Suprapubic skin (tissue), 2 donors: Measurements from ENCODE around the gene INTS6.

Source experiments
- EP300 ChIP-seq: sonication (generic); formaldehyde crosslinking; IDR thresholded peaks from one replicate; pipeline ENCODE4 v1.6.1; 2017; ENCODE audit warnings: antibody characterized with exemption
- POLR2A ChIP-seq, 2 donors: fragments of 450-650 bp; IDR thresholded peaks; one replicate each; pipeline ENCODE4 v1.6.1; 2017; ENCODE audit warnings: antibody characterized with exemption in 2 of 2, mild to moderate bottlenecking in 2 of 2, moderate library complexity in 2 of 2

DNA sequence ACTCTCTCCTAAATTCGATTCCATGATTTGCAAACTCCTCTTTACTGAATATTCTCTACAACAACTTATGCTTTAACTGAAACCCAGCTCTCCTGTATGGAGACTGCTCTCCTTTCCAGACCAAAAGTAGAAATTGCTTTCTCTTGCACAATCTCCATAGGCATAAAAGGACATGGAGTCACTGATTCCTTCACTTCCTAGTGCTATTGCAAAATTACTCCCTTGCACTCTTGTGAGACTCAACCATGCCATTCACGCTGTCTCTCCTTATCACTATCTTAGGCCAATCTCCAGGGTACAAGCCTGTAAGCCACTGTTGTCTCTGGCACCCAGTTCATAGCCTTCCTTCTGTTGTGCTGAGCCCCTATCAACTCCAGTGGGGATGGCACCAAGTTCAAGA lies 82.7 kb downstream of the INTS6 start:
- no peak for TF ChIP-seq EP300
- no peak for TF ChIP-seq POLR2A (IDR thresholded peaks at IDR 0.05)
